Endodermal cell (in vitro differentiated cells): ENCODE data around the gene SNX19. TPM values are rescaled to one million over a fixed set of nuclear protein-coding genes. Genes with fewer than 3 reads are reported as not detected.

ENCODE experiments used
- DNase-seq: peaks from one replicate; pipeline ENCODE4 v3.0.0-alpha.2; 2017
- H3K27ac ChIP-seq: 2 replicates; pipeline ENCODE4 v1.5.1; 2013; ENCODE audit warnings: mild to moderate bottlenecking, low read depth, low read length, moderate library complexity
- H3K27me3 ChIP-seq: 2 replicates; pipeline ENCODE4 v1.6.1; 2013; ENCODE audit warnings: mild to moderate bottlenecking, low read length, moderate library complexity; ENCODE audit not compliant: insufficient read depth, control insufficient read depth, poor library complexity, severe bottlenecking
- H3K36me3 ChIP-seq: 2 replicates; pipeline ENCODE4 v1.7.0; 2013; ENCODE audit warnings: mild to moderate bottlenecking, low read length, moderate library complexity; ENCODE audit not compliant: control insufficient read depth, insufficient read depth
- H3K4me1 ChIP-seq: one replicate; pipeline ENCODE4 v1.7.0; 2013; ENCODE audit warnings: low read length; ENCODE audit not compliant: control insufficient read depth, insufficient read depth
- H3K4me3 ChIP-seq: 2 replicates; pipeline ENCODE4 v1.5.1; 2013; ENCODE audit warnings: mild to moderate bottlenecking, low read length, moderate library complexity
- H3K9ac ChIP-seq: 2 replicates; pipeline ENCODE4 v1.6.1; 2013; ENCODE audit warnings: mild to moderate bottlenecking, low read length, moderate library complexity; ENCODE audit not compliant: poor library complexity, severe bottlenecking; ENCODE audit errors: extremely low read depth
- H3K9me3 ChIP-seq: 2 replicates; pipeline ENCODE4 v1.6.1; 2013; ENCODE audit warnings: mild to moderate bottlenecking, low read length, moderate library complexity; ENCODE audit not compliant: control insufficient read depth
- H3K27ac Mint-ChIP-seq: 2 replicates; pipeline ENCODE4 v1.8.0; 2020; ENCODE audit warnings: mixed read lengths
- H3K27me3 Mint-ChIP-seq: 2 replicates; pipeline ENCODE4 v1.8.0; 2021; ENCODE audit warnings: mild to moderate bottlenecking, mixed read lengths; ENCODE audit not compliant: insufficient read depth
- H3K36me3 Mint-ChIP-seq: 2 replicates; pipeline ENCODE4 v1.8.0; 2020; ENCODE audit warnings: low read depth, mixed read lengths
- H3K4me1 Mint-ChIP-seq: 2 replicates; pipeline ENCODE4 v1.8.0; 2020; ENCODE audit warnings: mixed read lengths
- H3K4me3 Mint-ChIP-seq: 2 replicates; pipeline ENCODE4 v1.8.0; 2020; ENCODE audit warnings: mild to moderate bottlenecking, moderate library complexity, mixed read lengths
- H3K9me3 Mint-ChIP-seq: 2 replicates; pipeline ENCODE4 v1.8.0; 2020; ENCODE audit warnings: mild to moderate bottlenecking, mixed read lengths
- WGBS, 2 experiments: methylation state at CpG; one replicate each; pipeline versions ENCODE4 v1.1.5 to v1.1.7; 2013; ENCODE audit warnings: missing lambda C conversion rate in 2 of 2, mixed read lengths in 1 of 2; ENCODE audit not compliant: insufficient coverage in 1 of 2, insufficient read length in 1 of 2; 5-methylcytosine and 5-hydroxymethylcytosine counted together
- total RNA-seq, 2 donors: library from RNA; stranded (reverse); fragmentation: NEBNext Ultra II Directional in 1 of 2; extraction: Animal tissue kit (Norgen Biotek cat#: 25700) in 1 of 2; gene quantifications; 2 replicates in 1 of 2; 3 replicates in 1 of 2; pipeline ENCODE4 v1.2.1, GENCODE V29; 2021
- TF ChIP-seq, protein P1 (sequence below): fragments of 200-600 bp; sonication (generic); conservative IDR thresholded peaks from 2 replicates; pipeline ENCODE4 v1.5.0; 2021; ENCODE audit warnings: antibody characterized with exemption, mild to moderate bottlenecking

The SNX19 gene
- total RNA-seq, 2 donors from 2014 or later: 32.3 to 37.5 TPM

DNA sequence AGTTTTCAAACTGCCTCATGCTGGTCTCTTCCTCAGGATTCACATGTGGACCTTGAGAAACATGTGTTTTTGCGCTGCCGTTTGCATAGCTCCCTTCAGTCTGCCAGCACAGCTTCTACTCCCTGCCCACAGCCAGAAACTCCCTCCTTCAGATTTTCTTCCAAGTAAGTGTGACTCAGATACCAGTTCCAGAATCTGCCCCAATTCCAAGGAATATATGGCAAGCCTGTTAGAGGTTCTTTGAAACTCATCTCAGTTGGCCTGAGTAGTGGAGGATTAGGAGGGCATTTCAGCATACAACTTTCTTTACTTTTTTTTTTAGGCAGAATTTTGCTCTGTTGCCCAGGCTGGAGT is 67.1 kb downstream of the SNX19 start:
- Histone ChIP-seq H3K9ac (no peak overlapping the region), H3K4me1 (no peaks in the 10 kb centered on the region), H3K27ac (no peak overlapping the region), H3K36me3 (no peaks in the 10 kb centered on the region), H3K9me3 (no peaks in the 10 kb centered on the region), H3K4me3 (no peak overlapping the region), H3K27me3 (no peaks in the 10 kb centered on the region)
- Mint-ChIP-seq H3K4me1 (no peaks in the 10 kb centered on the region), H3K9me3 (peaks cover 5% of the 10 kb centered on the region), H3K36me3 (no peaks in the 10 kb centered on the region), H3K27me3 (no peaks in the 10 kb centered on the region), H3K4me3 (no peak overlapping the region), H3K27ac (no peak overlapping the region)
- WGBS, 2 experiments: 83 to 96% methylated on average over 2 of the region's 2 CpGs
- no peak for DNase-seq
- TF ChIP-seq, protein P1, sequence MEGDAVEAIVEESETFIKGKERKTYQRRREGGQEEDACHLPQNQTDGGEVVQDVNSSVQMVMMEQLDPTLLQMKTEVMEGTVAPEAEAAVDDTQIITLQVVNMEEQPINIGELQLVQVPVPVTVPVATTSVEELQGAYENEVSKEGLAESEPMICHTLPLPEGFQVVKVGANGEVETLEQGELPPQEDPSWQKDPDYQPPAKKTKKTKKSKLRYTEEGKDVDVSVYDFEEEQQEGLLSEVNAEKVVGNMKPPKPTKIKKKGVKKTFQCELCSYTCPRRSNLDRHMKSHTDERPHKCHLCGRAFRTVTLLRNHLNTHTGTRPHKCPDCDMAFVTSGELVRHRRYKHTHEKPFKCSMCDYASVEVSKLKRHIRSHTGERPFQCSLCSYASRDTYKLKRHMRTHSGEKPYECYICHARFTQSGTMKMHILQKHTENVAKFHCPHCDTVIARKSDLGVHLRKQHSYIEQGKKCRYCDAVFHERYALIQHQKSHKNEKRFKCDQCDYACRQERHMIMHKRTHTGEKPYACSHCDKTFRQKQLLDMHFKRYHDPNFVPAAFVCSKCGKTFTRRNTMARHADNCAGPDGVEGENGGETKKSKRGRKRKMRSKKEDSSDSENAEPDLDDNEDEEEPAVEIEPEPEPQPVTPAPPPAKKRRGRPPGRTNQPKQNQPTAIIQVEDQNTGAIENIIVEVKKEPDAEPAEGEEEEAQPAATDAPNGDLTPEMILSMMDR: no peak

DNA sequence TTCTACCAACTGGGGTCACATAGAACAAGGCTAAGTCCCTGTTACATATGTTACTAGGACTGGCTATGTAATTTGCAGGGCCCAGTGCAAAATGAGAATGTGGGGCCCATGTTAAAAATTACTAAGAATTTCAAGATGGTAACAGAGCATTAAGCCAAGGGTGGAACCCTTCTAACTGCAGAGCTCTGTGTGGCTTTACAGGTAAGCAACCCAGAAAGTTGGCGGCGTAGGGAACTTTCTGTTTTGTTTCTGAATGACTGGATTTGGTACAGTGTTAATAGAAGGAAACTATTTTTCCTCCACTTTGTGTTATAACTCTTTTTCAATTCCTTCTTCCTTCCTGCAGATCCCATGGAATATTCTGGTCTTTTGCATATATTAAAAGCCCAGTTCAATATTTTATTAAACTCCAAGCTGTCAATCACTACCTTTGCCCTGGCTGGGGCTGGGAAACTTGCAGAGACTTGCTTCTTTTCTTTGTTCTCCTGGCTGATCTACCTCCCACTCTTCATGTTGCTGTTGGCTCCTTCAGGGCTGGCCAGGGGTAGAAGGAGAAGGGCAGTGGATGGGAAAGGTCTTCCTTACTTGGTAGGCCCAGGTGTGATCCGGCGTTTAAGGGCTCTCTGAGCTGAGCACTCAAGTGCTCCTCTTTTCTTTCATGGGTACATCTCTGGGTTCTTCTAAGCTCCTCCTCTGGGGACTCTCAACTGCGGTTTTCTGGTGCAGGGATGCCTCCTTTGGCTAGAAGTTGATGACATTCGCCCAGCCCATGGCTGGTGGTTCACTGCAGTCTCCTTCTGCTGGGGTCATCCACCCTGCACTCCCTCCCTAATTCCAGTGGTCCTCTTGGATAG is 67.7 kb downstream of the SNX19 start:
- no peaks in the 10 kb centered on the region for H3K27me3 Mint-ChIP-seq
- Histone ChIP-seq H3K36me3 (no peaks in the 10 kb centered on the region), H3K27ac (no peak overlapping the region), H3K4me1 (no peaks in the 10 kb centered on the region), H3K4me3 (no peak overlapping the region), H3K9me3 (no peaks in the 10 kb centered on the region), H3K9ac (no peak overlapping the region), H3K27me3 (no peaks in the 10 kb centered on the region)
- WGBS, 2 experiments: 93% methylated on average over 4 to 6 of the region's 6 CpGs
- H3K36me3 Mint-ChIP-seq: no peaks in the 10 kb centered on the region
- H3K4me3 Mint-ChIP-seq: no peak overlapping the region
- no peak for DNase-seq
- H3K27ac Mint-ChIP-seq: no peak overlapping the region
- H3K4me1 Mint-ChIP-seq: peaks cover 1% of the 10 kb centered on the region
- peaks cover 5% of the 10 kb centered on the region for H3K9me3 Mint-ChIP-seq
- TF ChIP-seq, protein P1: no peak

DNA sequence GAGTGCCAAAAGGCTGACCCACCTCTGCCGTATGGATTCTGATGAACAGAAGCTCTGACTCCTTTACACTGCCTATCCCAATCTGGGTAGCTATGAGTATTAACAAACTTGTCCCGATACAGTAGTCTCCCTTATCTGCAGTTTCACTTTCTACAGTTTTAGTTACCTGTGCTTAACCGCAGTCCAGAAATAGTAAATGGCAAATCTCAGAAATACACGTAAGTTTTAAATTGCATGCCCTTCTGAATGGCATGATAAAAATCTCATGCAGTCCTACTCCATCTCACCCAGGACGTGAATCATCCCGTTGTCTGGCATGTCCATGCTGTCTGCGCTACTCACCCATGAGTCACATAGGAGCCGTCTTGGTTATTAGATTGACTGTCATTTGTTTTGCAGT is 68.8 kb downstream of the SNX19 start:
- Mint-ChIP-seq H3K27ac (no peak overlapping the region), H3K27me3 (no peaks in the 10 kb centered on the region), H3K9me3 (peaks cover 5% of the 10 kb centered on the region), H3K4me3 (no peak overlapping the region), H3K36me3 (no peaks in the 10 kb centered on the region), H3K4me1 (peaks cover 1% of the 10 kb centered on the region)
- no peaks in the 10 kb centered on the region for H3K27me3 ChIP-seq
- H3K36me3 ChIP-seq: no peaks in the 10 kb centered on the region
- WGBS, 2 experiments: 77 to 82% methylated on average over 7 to 8 of the region's 8 CpGs
- H3K9me3 ChIP-seq: no peaks in the 10 kb centered on the region
- DNase-seq: no peak
- no peak overlapping the region for H3K9ac ChIP-seq
- no peaks in the 10 kb centered on the region for H3K4me1 ChIP-seq
- TF ChIP-seq, protein P1: no peak
- H3K27ac ChIP-seq: no peak overlapping the region
- no peak overlapping the region for H3K4me3 ChIP-seq
